Endothelial cell of umbilical vein (primary cell): ENCODE measurements around the gene TLCD4.

ENCODE experiments used
- CTCF ChIP-seq, 2 donors: IDR thresholded peaks; 1 replicate in 1 of 2; 2 replicates in 1 of 2; pipeline ENCODE4 v1.5.1; 2011; ENCODE audit warnings: low read length in 2 of 2, mild to moderate bottlenecking in 2 of 2, moderate library complexity in 2 of 2, control low read depth in 1 of 2, inconsistent platforms in 1 of 2, low read depth in 1 of 2; ENCODE audit not compliant: insufficient read depth in 1 of 2; ENCODE audit errors: extremely low read depth in 1 of 2
- EZH2 ChIP-seq: IDR thresholded peaks from 2 replicates; pipeline ENCODE4 v1.6.1; 2012; ENCODE audit warnings: borderline replicate concordance, low read depth, mild to moderate bottlenecking, moderate library complexity, low read length, inconsistent platforms; ENCODE audit not compliant: severe bottlenecking
- POLR2AphosphoS5 ChIP-seq: IDR thresholded peaks from 2 replicates; pipeline ENCODE4 v1.6.1; 2012; ENCODE audit warnings: low read depth, mild to moderate bottlenecking, control low read depth, low read length, moderate library complexity; ENCODE audit not compliant: insufficient read depth

- TF ChIP-seq CTCF (IDR thresholded peaks at IDR 0.05; ENCODE audit: extremely low read depth in 1 of 2, insufficient read depth in 1 of 2, low read depth in 1 of 2, low read length in 2 of 2) (no peak), POLR2AphosphoS5 (no peak), EZH2 (no peak)
These were observed 28.3 kb downstream of the TLCD4 start for GRCh38 chr1:95145493-95145892.
